ENCODE measurements around the gene CNTNAP2. TPM values are rescaled to one million over a fixed set of nuclear protein-coding genes. Genes with fewer than 3 reads are reported as not detected.

CNTNAP2 gene
- total and polyA plus RNA-seq, 4 donors = not detected

GRCh38 chr7:147188467-147188866, 1071.9 kb downstream of the CNTNAP2 start:
- 73 to 77% methylated on average over 1 of the region's 1 CpG for WGBS, 2 donors
- Histone ChIP-seq H3K4me3 (ENCODE audit: low read length in 2 of 2) (no peak overlapping the region), H3K4me1 (ENCODE audit: control insufficient read depth in 1 of 2, insufficient read depth in 2 of 2, low read length in 2 of 2) (no peaks in the 10 kb centered on the region), H3K36me3 (ENCODE audit: control insufficient read depth in 1 of 2, insufficient read depth in 2 of 2, low read length in 1 of 2) (no peaks in the 10 kb centered on the region), H3K27ac (ENCODE audit: low read depth in 1 of 2, low read length in 2 of 2) (no peak overlapping the region), H3K27me3 (ENCODE audit: control insufficient read depth in 1 of 2, insufficient read depth in 2 of 2, low read length in 1 of 2) (no peaks in the 10 kb centered on the region), H3K9me3 (ENCODE audit: control insufficient read depth, low read length) (no peaks in the 10 kb centered on the region)
- ATAC-seq (ENCODE audit: low FRiP score) = no peak
- no peak for DNase-seq
- intact Hi-C loops (cut with DNase I) = no loop called here

DNA sequence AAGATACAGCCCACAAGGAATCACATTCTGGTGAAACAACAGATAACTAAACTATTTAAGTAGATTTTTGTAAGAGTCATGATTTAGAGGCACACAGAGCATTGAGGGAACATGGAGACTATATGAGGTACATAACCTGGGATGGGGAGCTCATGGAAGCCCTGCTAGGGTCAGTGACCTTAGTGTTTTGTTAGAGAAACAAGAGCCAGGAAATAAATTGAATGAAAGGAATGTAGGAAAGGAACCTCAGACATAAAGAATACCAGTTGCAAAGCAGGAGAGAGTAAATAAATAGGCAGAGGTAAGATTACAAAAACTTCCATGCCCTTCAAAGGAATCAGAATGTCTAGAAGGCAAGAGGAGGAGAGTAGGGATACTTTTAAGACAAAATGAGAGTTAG, 1076.9 kb downstream of the CNTNAP2 start:
- Histone ChIP-seq H3K4me3 (ENCODE audit: low read length in 2 of 2) (no peak overlapping the region), H3K9me3 (ENCODE audit: control insufficient read depth, low read length) (no peaks in the 10 kb centered on the region), H3K27me3 (ENCODE audit: control insufficient read depth in 1 of 2, insufficient read depth in 2 of 2, low read length in 1 of 2) (no peaks in the 10 kb centered on the region), H3K36me3 (ENCODE audit: control insufficient read depth in 1 of 2, insufficient read depth in 2 of 2, low read length in 1 of 2) (no peaks in the 10 kb centered on the region), H3K4me1 (ENCODE audit: control insufficient read depth in 1 of 2, insufficient read depth in 2 of 2, low read length in 2 of 2) (no peaks in the 10 kb centered on the region), H3K27ac (ENCODE audit: low read depth in 1 of 2, low read length in 2 of 2) (no peak overlapping the region)
- ATAC-seq (ENCODE audit: low FRiP score) (no peak), DNase-seq (no peak)
- intact Hi-C loops (cut with DNase I) = no loop called here

DNA sequence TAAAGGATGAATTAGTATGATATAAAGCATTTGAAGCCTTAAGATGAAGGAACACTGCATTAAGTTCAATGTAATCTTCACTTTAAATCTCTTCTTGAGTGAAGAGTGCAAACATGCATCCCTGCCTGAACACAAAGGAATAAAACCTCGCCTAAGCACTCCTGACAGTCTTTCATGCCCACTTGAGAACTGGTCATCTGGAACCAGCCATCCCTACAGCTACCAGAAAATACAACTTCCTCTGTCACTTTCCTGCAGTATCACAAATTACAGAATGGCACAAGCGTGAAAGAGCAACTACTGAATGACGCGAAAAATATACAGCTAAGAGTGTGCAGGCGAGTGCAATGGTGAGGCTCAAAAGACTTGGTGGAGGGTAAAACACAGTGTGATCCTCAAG, 1079.9 kb downstream of the CNTNAP2 start:
- no peak overlapping the region for H3K4me3 ChIP-seq (ENCODE audit: low read length in 2 of 2)
- H3K36me3 ChIP-seq (ENCODE audit: control insufficient read depth in 1 of 2, insufficient read depth in 2 of 2, low read length in 1 of 2) = no peaks in the 10 kb centered on the region
- intact Hi-C loops (cut with DNase I) = no loop called here
- no peak overlapping the region for H3K27ac ChIP-seq (ENCODE audit: low read depth in 1 of 2, low read length in 2 of 2)
- ATAC-seq (ENCODE audit: low FRiP score) (no peak), DNase-seq (no peak)
- no peaks in the 10 kb centered on the region for H3K4me1 ChIP-seq (ENCODE audit: control insufficient read depth in 1 of 2, insufficient read depth in 2 of 2, low read length in 2 of 2)
- no peaks in the 10 kb centered on the region for H3K27me3 ChIP-seq (ENCODE audit: control insufficient read depth in 1 of 2, insufficient read depth in 2 of 2, low read length in 1 of 2)
- no peaks in the 10 kb centered on the region for H3K9me3 ChIP-seq (ENCODE audit: control insufficient read depth, low read length)
- 45 to 64% methylated on average over 5 of the region's 5 CpGs for WGBS, 2 donors

DNA sequence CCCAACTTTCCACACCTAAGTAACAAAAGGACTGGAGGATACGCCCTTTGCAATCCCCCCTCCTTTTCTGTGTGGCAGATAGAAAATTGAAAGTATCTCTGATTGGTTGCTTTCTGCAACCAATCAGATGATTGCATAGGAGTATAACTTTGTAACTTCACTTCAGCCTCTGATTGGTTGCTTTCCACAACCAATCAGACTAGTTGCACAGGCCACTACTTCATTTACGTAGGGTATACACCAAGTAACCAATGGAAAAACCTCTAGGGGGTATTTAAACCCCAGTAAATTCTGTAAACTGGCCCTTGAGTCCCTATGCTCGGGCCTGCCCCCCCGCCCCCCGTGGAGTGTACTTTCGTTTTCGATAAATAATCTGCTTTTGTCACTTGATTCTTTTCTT, 1080.4 kb downstream of the CNTNAP2 start:
- Histone ChIP-seq H3K4me3 (ENCODE audit: low read length in 2 of 2) (no peak overlapping the region), H3K4me1 (ENCODE audit: control insufficient read depth in 1 of 2, insufficient read depth in 2 of 2, low read length in 2 of 2) (no peaks in the 10 kb centered on the region), H3K36me3 (ENCODE audit: control insufficient read depth in 1 of 2, insufficient read depth in 2 of 2, low read length in 1 of 2) (no peaks in the 10 kb centered on the region), H3K27me3 (ENCODE audit: control insufficient read depth in 1 of 2, insufficient read depth in 2 of 2, low read length in 1 of 2) (no peaks in the 10 kb centered on the region), H3K27ac (ENCODE audit: low read depth in 1 of 2, low read length in 2 of 2) (no peak overlapping the region), H3K9me3 (ENCODE audit: control insufficient read depth, low read length) (no peaks in the 10 kb centered on the region)
- intact Hi-C loops (cut with DNase I) = no loop called here
- 86 to 91% methylated on average over 7 of the region's 7 CpGs for WGBS, 2 donors
- DNase-seq (no peak), ATAC-seq (ENCODE audit: low FRiP score) (no peak)

DNA sequence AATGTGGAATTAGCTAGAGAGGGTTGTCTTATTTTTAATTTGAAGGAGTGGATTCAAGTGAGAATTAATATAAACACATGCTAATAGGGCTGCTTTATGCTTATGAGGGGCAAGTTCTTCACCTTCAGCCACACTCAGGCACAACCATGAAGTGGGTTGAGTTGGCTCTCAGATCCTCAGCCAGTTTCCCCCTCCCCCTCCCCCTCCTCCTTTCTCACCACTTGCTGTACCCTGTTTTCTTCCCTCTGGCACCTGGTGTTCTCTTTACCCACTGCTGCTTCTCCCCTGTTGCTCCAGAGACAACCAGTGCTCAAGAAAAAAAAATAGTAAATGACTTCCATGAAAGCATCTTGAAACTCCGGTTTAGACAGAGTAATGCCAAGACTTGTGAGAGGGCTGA, 1083.3 kb downstream of the CNTNAP2 start:
- DNase-seq (no peak), ATAC-seq (ENCODE audit: low FRiP score) (no peak)
- Histone ChIP-seq H3K4me3 (ENCODE audit: low read length in 2 of 2) (no peak overlapping the region), H3K27me3 (ENCODE audit: control insufficient read depth in 1 of 2, insufficient read depth in 2 of 2, low read length in 1 of 2) (no peaks in the 10 kb centered on the region), H3K36me3 (ENCODE audit: control insufficient read depth in 1 of 2, insufficient read depth in 2 of 2, low read length in 1 of 2) (no peaks in the 10 kb centered on the region), H3K27ac (ENCODE audit: low read depth in 1 of 2, low read length in 2 of 2) (no peak overlapping the region), H3K9me3 (ENCODE audit: control insufficient read depth, low read length) (no peaks in the 10 kb centered on the region), H3K4me1 (ENCODE audit: control insufficient read depth in 1 of 2, insufficient read depth in 2 of 2, low read length in 2 of 2) (no peaks in the 10 kb centered on the region)
- 4 to 37% methylated on average over 1 of the region's 1 CpG for WGBS, 2 donors
- intact Hi-C loops (cut with DNase I) = no loop called here

- Histone ChIP-seq H3K4me1 (ENCODE audit: control insufficient read depth in 1 of 2, insufficient read depth in 2 of 2, low read length in 2 of 2) (no peaks in the 10 kb centered on the region), H3K9me3 (ENCODE audit: control insufficient read depth, low read length) (no peaks in the 10 kb centered on the region), H3K4me3 (ENCODE audit: low read length in 2 of 2) (no peak overlapping the region), H3K27ac (ENCODE audit: low read depth in 1 of 2, low read length in 2 of 2) (no peak overlapping the region), H3K36me3 (ENCODE audit: control insufficient read depth in 1 of 2, insufficient read depth in 2 of 2, low read length in 1 of 2) (no peaks in the 10 kb centered on the region), H3K27me3 (ENCODE audit: control insufficient read depth in 1 of 2, insufficient read depth in 2 of 2, low read length in 1 of 2) (no peaks in the 10 kb centered on the region)
- intact Hi-C loops (cut with DNase I) = no loop called here
- DNase-seq (no peak), ATAC-seq (ENCODE audit: low FRiP score) (no peak)
- WGBS, 2 donors = 88 to 89% methylated on average over 1 of the region's 1 CpG
Measured at GRCh38 chr7:147207988-147208387, 1091.4 kb downstream of the CNTNAP2 start.

DNA sequence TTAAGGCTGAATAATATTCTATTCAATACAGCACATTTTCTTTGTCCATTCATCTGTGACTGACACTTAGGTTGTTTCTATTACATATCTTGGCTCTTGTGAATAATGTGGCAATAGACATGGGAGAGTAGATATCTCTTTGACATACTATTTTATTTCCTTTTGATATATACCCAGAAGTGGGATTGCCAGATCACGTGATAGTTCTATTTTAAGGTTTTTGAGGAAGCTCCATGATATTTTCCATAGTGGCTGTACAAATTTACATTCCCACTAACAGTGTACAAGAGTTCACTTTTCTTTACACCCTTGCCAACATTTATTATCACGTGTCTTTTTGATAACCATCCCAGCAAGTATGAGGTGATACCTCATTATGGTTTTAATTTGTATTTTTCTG, 1114.7 kb downstream of the CNTNAP2 start:
- intact Hi-C loops (cut with DNase I) = no loop called here
- 61 to 72% methylated on average over 2 of the region's 2 CpGs for WGBS, 2 donors
- no peaks in the 10 kb centered on the region for H3K36me3 ChIP-seq (ENCODE audit: control insufficient read depth in 1 of 2, insufficient read depth in 2 of 2, low read length in 1 of 2)
- no peaks in the 10 kb centered on the region for H3K27me3 ChIP-seq (ENCODE audit: control insufficient read depth in 1 of 2, insufficient read depth in 2 of 2, low read length in 1 of 2)
- no peak overlapping the region for H3K4me3 ChIP-seq (ENCODE audit: low read length in 2 of 2)
- no peak overlapping the region for H3K27ac ChIP-seq (ENCODE audit: low read depth in 1 of 2, low read length in 2 of 2)
- DNase-seq = no peak
- H3K9me3 ChIP-seq (ENCODE audit: control insufficient read depth, low read length) = no peaks in the 10 kb centered on the region
- ATAC-seq (ENCODE audit: low FRiP score) = no peak
- H3K4me1 ChIP-seq (ENCODE audit: control insufficient read depth in 1 of 2, insufficient read depth in 2 of 2, low read length in 2 of 2) = no peaks in the 10 kb centered on the region

GRCh38 chr7:147235645-147236382, 1119.2 kb downstream of the CNTNAP2 start:
- Histone ChIP-seq H3K4me1 (ENCODE audit: control insufficient read depth in 1 of 2, insufficient read depth in 2 of 2, low read length in 2 of 2) (no peaks in the 10 kb centered on the region), H3K36me3 (ENCODE audit: control insufficient read depth in 1 of 2, insufficient read depth in 2 of 2, low read length in 1 of 2) (no peaks in the 10 kb centered on the region), H3K9me3 (ENCODE audit: control insufficient read depth, low read length) (no peaks in the 10 kb centered on the region), H3K4me3 (ENCODE audit: low read length in 2 of 2) (no peak overlapping the region), H3K27me3 (ENCODE audit: control insufficient read depth in 1 of 2, insufficient read depth in 2 of 2, low read length in 1 of 2) (no peaks in the 10 kb centered on the region), H3K27ac (ENCODE audit: low read depth in 1 of 2, low read length in 2 of 2) (no peak overlapping the region)
- WGBS, 2 donors = 83 to 84% methylated on average over 5 of the region's 5 CpGs
- DNase-seq (no peak), ATAC-seq (ENCODE audit: low FRiP score) (no peak)
- intact Hi-C loops (cut with DNase I) = no loop called here

- intact Hi-C loops (cut with DNase I) = loop anchor here in 1 of 2 donors (10.0 kb wide), 1 partner anchor 844 kb away; no protein-coding TSS in a partner anchor
- H3K27me3 ChIP-seq (ENCODE audit: control insufficient read depth in 1 of 2, insufficient read depth in 2 of 2, low read length in 1 of 2) = no peaks in the 10 kb centered on the region
- no peak for DNase-seq
- no peaks in the 10 kb centered on the region for H3K36me3 ChIP-seq (ENCODE audit: control insufficient read depth in 1 of 2, insufficient read depth in 2 of 2, low read length in 1 of 2)
- H3K4me3 ChIP-seq (ENCODE audit: low read length in 2 of 2) = no peak overlapping the region
- ATAC-seq (ENCODE audit: low FRiP score) = no peak
- no peak overlapping the region for H3K27ac ChIP-seq (ENCODE audit: low read depth in 1 of 2, low read length in 2 of 2)
- H3K9me3 ChIP-seq (ENCODE audit: control insufficient read depth, low read length) = no peaks in the 10 kb centered on the region
- no peaks in the 10 kb centered on the region for H3K4me1 ChIP-seq (ENCODE audit: control insufficient read depth in 1 of 2, insufficient read depth in 2 of 2, low read length in 2 of 2)
- 53 to 59% methylated on average over 5 of the region's 5 CpGs for WGBS, 2 donors
Measured at GRCh38 chr7:147240468-147240867, 1123.9 kb downstream of the CNTNAP2 start.

Data from aorta (tissue), 5 donors.